ENCODE data around the gene UCHL5.

DNA sequence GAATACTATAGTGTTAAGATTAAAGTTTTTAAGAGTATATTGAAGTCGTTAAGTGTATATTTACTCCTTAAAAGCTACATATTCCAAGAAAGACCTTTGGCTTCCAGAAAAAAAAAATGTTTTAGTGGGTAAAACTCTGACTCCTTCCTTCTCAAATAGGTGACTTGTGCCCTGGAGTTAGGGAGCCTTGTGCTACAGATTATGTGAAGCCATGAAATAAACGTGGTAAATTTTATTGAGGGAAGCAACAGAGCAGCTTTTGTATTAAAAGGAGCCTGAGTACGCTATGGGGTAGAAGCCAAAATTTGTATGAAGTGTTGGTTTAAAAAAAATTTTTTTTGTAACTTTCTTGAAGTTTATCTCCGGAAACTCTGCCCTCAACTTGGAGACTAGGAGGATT, 1.2 kb upstream of the UCHL5 start:
- TF ChIP-seq EZH2phosphoT487 (IDR thresholded peaks at IDR 0.05; ENCODE audit: insufficient read depth, low read depth) (no peak), EZH2 (IDR thresholded peaks at IDR 0.05; ENCODE audit: insufficient read depth, poor library complexity, severe bottlenecking) (no peak)

All from GM23248 (cell line).